RWPE2 (cell line): ENCODE measurements around the gene FUT2.
"Not testable (repeated sequence)": the region's sequence is repeated elsewhere in the genome, so short reads cannot be mapped to it uniquely, and the experiment has no call there.

Source experiments
- ATAC-seq: fragments of 200-7000 bp; cut with Tn5 transposase; 3 replicates; pipeline ENCODE4 v1.9.1; 2021; ENCODE audit warnings: low read depth
- DNase-seq: peaks from one replicate; pipeline ENCODE4 v3.0.0-alpha.2; 2020; ENCODE audit warnings: low spot score
- H3K27ac ChIP-seq: fragments of 450-650 bp; 2 replicates; pipeline ENCODE4 v1.5.1; 2017; ENCODE audit warnings: mild to moderate bottlenecking; ENCODE audit not compliant: poor library complexity, severe bottlenecking
- H3K27me3 ChIP-seq: fragments of 250-450 bp; sonication (Bioruptor Pico); 2 replicates; pipeline ENCODE4 v1.5.1; 2021; ENCODE audit warnings: mild to moderate bottlenecking, moderate library complexity; ENCODE audit not compliant: insufficient read depth, poor library complexity, severe bottlenecking
- H3K36me3 ChIP-seq: fragments of 250-450 bp; sonication (Bioruptor Pico); 2 replicates; pipeline ENCODE4 v1.5.1; 2020; ENCODE audit warnings: low read depth, mild to moderate bottlenecking, moderate library complexity
- H3K4me1 ChIP-seq: fragments of 250-450 bp; sonication (Bioruptor Pico); 2 replicates; pipeline ENCODE4 v1.5.1; 2021; ENCODE audit warnings: mild to moderate bottlenecking, moderate library complexity; ENCODE audit not compliant: insufficient read depth, poor library complexity, severe bottlenecking
- H3K4me3 ChIP-seq: fragments of 250-450 bp; sonication (Bioruptor Pico); 2 replicates; pipeline ENCODE4 v1.5.1; 2021; ENCODE audit warnings: mild to moderate bottlenecking, moderate library complexity; ENCODE audit not compliant: severe bottlenecking
- H3K9me3 ChIP-seq: fragments of 250-450 bp; sonication (Bioruptor Pico); 2 replicates; pipeline ENCODE4 v1.5.1; 2021; ENCODE audit warnings: mild to moderate bottlenecking, moderate library complexity; ENCODE audit not compliant: severe bottlenecking
- TF ChIP-seq, protein P1 (sequence below): fragments of 450-650 bp; IDR thresholded peaks from one replicate; pipeline ENCODE4 v1.5.1; 2017; ENCODE audit warnings: mild to moderate bottlenecking, moderate library complexity; ENCODE audit not compliant: poor library complexity, severe bottlenecking

FUT2 gene

DNA sequence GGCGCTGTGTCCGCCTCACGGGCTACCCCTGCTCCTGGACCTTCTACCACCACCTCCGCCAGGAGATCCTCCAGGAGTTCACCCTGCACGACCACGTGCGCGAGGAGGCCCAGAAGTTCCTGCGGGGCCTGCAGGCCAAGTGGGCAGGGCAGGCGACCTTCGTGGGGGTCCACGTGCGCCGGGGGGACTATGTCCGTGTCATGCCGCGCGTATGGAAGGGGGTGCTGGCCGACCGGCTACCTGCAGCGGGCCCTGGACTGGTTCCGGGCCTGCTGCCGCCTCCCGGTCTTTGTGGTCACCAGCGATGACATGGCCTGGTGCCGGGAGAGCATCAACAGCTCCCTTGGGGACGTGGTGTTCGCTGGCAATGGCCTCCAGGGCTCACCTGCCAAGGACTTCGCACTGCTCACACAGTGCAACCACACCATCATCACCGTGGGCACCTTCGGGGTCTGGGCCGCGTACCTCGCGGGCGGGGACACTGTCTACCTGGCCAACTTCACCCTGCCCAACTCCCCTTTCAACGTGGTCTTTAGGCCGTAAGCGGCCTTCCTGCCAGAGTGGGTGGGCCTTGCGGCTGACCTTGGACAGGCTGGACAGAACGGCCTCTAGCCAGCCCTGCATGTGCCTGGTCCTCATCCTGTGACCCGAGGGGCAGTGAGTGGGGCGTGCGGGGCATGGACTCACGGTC lies 15.2 kb upstream of the FUT2 start:
- DNase-seq (no peak), ATAC-seq (no peak)
- Histone ChIP-seq H3K4me3 (no peak overlapping the region), H3K9me3 (no peaks in the 10 kb centered on the region), H3K27ac (no peak overlapping the region), H3K36me3 (no peaks in the 10 kb centered on the region), H3K27me3 (no peaks in the 10 kb centered on the region), H3K4me1 (peaks cover 3% of the 10 kb centered on the region)
- TF ChIP-seq, protein P1, sequence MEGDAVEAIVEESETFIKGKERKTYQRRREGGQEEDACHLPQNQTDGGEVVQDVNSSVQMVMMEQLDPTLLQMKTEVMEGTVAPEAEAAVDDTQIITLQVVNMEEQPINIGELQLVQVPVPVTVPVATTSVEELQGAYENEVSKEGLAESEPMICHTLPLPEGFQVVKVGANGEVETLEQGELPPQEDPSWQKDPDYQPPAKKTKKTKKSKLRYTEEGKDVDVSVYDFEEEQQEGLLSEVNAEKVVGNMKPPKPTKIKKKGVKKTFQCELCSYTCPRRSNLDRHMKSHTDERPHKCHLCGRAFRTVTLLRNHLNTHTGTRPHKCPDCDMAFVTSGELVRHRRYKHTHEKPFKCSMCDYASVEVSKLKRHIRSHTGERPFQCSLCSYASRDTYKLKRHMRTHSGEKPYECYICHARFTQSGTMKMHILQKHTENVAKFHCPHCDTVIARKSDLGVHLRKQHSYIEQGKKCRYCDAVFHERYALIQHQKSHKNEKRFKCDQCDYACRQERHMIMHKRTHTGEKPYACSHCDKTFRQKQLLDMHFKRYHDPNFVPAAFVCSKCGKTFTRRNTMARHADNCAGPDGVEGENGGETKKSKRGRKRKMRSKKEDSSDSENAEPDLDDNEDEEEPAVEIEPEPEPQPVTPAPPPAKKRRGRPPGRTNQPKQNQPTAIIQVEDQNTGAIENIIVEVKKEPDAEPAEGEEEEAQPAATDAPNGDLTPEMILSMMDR = no peak

DNA sequence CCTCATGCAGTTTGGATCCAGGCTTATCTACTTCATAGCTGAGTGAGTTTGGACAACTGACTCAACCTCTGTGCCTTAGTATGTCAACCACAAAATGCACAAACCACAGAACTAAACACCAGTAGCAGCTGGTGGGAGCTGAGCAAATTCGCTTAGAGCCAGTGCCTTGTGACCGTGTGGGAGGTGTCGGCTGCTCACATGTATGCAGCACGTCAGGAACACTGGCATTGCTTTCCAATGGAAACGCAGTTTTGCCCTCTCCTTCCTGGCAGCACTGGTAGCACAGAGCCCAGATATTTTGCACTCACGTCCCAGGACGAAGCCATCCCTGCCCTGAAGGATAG lies 14.7 kb upstream of the FUT2 start:
- no peaks in the 10 kb centered on the region for H3K9me3 ChIP-seq
- H3K4me3 ChIP-seq = no peak overlapping the region
- peaks cover 3% of the 10 kb centered on the region for H3K4me1 ChIP-seq
- DNase-seq = no peak
- no peak for ATAC-seq
- no peaks in the 10 kb centered on the region for H3K27me3 ChIP-seq
- TF ChIP-seq, protein P1 = no peak
- no peak overlapping the region for H3K27ac ChIP-seq
- H3K36me3 ChIP-seq = no peaks in the 10 kb centered on the region

DNA sequence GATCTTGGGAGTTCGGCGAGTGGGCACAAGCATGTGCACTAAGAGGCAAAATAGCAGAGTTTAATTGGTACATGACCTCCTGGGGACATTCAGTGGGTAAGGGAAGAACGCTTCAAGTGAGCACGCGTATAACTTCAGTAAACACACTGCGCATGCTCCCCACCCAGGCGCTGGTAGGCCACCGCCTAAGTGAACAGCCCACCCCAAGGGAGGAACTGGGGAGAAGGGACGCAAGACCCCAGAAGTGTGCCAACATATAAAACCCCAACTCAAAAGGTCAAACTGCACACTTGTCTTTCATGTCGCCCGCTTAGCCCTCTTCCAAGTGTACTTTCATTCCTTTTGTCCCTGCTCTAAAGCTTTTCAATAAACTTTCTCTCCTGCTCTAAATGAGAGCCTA lies 12.4 kb upstream of the FUT2 start:
- H3K4me1 ChIP-seq = peaks cover 3% of the 10 kb centered on the region
- no peak overlapping the region for H3K27ac ChIP-seq
- no peaks in the 10 kb centered on the region for H3K36me3 ChIP-seq
- H3K27me3 ChIP-seq = no peaks in the 10 kb centered on the region
- no peak overlapping the region for H3K4me3 ChIP-seq
- TF ChIP-seq, protein P1 = no peak
- no peaks in the 10 kb centered on the region for H3K9me3 ChIP-seq
- ATAC-seq (no peak), DNase-seq (no peak)

DNA sequence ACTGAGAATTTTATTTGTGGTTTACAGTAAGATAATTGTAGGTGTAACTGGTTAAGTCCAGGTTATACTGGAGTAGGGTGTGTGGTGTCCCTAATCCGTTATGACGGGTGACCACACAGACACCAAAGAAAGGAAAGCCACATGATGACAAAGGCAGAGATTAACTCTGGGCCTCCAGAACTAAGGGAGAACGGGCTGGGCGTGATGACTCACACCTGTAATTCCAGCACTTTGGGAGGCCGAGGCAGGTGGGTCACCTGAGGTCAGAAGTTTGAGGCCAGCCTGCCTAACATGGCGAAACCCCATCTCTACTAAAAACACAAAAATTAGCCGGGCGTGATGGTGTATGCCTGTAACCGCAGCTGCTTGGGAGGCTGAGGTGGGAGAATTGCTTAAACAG lies 10.2 kb upstream of the FUT2 start:
- Histone ChIP-seq H3K27ac (no peak overlapping the region), H3K9me3 (no peaks in the 10 kb centered on the region), H3K27me3 (no peaks in the 10 kb centered on the region), H3K4me3 (no peak overlapping the region), H3K4me1 (peaks cover 3% of the 10 kb centered on the region), H3K36me3 (no peaks in the 10 kb centered on the region)
- ATAC-seq (peak; percentile 42; the same call in 1 of the 3 replicates), DNase-seq (no peak)
- TF ChIP-seq, protein P1 = no peak

DNA sequence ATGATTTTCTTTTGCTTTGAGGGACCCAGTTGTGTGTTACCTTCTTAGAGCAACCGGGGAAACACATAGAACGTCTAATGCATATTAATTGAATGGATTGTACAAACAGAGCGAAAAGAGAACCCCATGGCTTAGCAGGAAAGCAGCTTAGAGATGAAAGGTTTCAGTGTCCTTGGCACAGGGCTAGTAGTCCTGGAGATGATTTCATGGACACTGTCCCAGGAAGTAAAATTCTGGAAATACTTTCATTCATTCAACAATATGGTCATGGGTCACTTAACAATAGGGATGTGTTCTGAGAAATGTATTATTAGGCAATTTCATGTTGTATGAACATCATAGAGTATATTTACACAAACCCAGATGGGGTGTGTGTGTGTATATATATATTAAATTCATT lies 9.7 kb upstream of the FUT2 start:
- H3K9me3 ChIP-seq = no peaks in the 10 kb centered on the region
- H3K27ac ChIP-seq = no peak overlapping the region
- no peaks in the 10 kb centered on the region for H3K27me3 ChIP-seq
- TF ChIP-seq, protein P1 = no peak
- no peak for ATAC-seq
- DNase-seq = no peak
- no peaks in the 10 kb centered on the region for H3K36me3 ChIP-seq
- no peak overlapping the region for H3K4me3 ChIP-seq
- peaks cover 3% of the 10 kb centered on the region for H3K4me1 ChIP-seq

DNA sequence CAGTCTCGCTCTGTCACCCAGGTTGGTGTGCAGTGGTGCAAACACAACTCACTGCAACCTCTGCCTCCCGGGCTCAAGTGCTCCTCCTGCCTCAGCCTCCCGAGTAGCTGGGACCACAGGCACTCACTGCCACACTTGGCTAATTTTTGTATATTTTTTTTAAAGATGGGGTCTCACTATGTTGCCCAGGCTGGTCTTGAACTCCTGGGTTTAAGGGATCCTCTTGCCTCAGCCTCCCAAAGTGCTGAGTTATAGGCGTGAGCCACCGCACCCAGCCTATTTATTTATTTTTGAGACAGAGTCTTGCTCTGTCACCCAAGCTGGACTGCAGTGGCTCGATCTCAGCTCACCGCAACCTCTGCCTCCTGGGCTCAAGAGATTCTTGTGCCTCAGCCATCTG lies 9.1 kb upstream of the FUT2 start:
- not testable (repeated sequence) for H3K36me3 ChIP-seq, H3K27ac ChIP-seq, ATAC-seq, H3K4me3 ChIP-seq, H3K9me3 ChIP-seq, H3K27me3 ChIP-seq, DNase-seq, H3K4me1 ChIP-seq
